ENCODE results near the gene C11orf21.

The C11orf21 gene

DNA sequence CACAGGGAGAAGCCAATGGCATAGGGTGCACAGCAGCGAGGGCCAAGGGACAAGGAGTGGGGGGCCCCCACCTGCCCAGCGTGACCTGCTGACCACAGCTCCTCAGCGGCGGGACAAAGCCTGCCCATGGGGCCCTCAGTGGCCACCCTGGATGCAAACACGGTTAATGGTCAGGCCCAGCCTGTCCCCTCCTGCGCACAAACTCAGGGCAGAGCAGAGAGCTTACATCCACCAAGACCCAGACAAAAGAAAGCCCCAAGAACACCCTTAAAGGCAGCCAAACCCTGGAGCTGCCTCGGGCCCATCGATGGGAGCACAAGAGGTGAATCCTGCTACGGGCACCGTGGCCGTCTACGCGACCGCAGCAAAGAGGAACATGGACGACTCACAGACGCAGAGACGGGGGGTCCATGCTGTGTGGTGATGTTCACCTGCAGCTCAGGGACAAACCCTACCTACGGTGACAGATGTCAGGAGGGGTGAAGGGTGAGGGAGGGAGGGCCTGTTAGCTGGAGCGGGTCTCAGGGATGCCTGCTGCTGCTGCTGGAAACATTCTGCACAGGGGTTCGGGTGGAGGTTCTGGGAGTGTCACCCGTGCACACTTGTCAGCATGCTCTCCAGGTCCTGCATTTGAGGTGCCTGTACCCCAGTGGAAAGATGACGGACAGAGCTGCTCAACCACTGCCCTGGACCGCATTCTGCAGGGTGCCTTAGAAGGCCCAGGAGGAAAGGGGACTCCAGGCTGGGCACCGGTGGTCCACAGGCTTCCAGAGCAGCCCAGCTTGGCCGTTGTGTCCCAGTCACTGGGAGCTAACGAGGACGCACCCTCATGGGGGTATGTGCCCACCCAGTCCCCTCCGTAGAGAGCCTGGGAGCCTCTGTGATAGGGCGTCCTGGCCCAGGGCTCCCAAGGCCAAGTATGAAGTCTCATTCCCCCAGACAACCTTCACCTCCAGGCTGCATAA lies 42.9 kb downstream of the C11orf21 start:
- DNase-seq: no peak

- DNase-seq: no peak
These were observed 44.6 kb downstream of the C11orf21 start for GRCh38 chr11:2256951-2257700.

DNA sequence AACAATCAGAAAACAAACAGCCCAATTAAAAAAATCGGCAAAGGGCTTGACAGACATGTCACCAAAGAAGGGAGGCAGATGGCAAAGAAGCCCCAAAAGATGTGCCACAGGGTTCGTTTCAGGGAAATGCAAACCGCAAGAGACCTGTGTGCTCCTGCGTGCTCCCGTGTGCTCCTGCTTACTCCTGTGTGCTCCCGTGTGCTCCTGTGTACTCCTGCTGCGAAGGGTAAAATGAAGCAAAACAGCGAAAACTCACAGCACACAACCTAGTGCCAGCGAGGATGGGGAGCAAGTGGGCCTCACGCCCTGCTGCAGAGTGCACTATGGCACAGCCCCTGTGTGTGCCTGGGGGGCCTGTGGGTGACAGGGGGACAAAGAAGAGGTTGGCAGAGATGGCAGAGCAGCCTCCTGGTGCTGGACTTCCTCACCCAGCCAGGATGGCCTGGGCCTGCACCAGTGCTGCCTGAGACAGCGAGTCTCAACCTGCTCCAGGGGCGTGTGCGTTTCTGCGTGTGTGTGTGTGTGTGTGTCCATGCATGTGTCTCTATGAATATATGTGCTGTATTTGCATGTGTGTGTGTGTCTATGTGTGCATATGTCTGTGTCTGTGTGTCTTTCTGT lies 45.3 kb downstream of the C11orf21 start:
- no peak for DNase-seq

- DNase-seq: no peak
These were observed 49.7 kb downstream of the C11orf21 start for GRCh38 chr11:2252018-2252417.

DNA sequence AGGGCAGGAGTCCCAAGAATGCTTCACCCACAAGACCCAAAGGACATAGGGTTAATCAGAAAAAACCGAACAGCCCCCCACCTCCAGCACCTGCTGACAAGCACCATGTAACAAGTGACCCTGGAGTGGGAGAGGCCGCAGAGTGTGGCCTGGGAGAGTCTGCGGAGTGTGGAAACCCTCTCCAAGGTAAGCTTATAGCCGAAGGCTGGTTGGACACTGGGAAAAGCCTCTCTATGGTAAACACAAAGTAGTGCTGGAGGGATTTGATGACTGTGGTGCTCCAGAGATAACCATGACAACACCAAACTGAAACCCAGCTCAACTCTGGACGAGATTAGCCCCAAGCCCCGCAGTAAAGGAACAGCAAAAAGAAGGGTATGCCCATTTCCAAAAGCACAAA lies 50.6 kb downstream of the C11orf21 start:
- no peak for DNase-seq

- no peak for DNase-seq
These were observed 51.2 kb downstream of the C11orf21 start for GRCh38 chr11:2250485-2250884.

- no peak for DNase-seq
These were observed 51.7 kb downstream of the C11orf21 start for GRCh38 chr11:2250041-2250440.

DNA sequence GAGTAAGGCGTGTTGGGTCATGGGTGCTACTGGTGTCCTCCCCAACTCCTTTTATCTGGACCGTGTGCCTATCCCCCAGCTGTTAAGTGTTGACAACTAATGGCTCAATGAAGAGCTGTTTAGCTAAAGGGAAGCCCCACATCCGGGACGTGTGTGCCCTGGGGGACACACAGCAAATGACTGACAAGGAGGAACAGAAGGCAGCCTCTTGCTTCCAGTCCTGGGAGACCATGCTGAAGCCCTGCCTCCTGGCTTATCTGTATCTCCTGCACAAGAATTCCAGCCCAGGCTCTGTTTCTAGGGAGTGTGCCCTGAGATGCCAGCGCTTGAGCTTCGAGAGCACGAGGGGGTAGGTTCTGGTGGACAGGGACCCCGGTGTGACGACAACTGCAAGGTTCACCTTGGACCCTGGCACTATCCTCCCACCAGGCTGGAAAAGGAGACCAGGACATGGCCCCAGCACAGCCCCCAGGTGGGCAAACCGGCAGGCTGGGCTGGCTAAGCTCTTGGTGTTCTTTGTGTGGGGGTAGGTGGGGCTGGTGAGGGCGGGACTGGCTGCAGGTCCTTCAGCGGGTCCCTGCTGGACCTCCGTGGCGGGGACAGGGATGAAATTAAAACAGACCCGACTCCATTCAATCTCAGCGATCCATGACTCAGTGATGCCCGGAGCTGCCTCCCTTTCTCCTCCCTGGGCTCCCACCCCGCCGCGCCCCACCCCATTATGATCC lies 52.4 kb downstream of the C11orf21 start:
- no peak for DNase-seq

DNA sequence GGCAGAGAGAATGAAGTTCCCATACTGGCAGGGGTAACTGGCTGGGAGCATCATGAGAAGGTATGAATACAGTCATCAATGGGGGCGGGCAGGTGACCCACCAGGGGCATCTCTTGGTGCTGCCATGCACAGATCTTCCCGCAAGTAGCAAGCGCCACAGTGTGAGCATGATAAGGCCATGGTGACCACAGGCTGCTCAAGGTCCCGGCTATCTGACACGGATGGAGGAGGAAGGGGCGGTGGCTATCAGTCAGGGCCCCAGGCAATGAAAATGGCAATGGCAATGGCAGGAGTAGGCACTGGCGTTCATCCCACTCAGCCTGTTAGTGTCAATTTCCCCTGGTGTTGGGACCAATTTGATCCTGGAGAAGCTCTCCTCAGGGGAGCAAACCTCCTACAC lies 53.0 kb downstream of the C11orf21 start:
- DNase-seq: no peak

GRCh38 chr11:2248242-2248641 lies 53.5 kb downstream of the C11orf21 start:
- no peak for DNase-seq

DNA sequence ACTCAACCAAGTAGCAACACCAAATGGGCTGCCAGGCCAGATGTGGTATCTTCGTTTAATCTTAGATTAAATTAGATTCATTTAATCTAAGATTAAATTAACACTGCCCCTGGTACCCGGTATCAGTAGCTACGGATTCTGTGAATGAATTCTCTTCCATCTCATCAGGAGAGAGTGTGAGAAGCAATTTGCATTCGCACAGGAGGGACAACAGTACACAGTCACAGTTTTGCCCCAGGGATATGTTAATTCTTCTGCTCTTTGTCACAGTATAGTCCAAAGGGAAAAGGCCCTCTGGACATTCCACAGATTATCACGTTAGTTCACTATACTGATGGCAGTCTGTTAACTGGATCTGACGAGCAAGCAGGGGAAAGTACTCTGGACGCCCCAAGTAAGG lies 54.2 kb downstream of the C11orf21 start:
- DNase-seq: no peak

All from CD4-positive, alpha-beta T cell treated with Interleukin-4 for 4 hours (primary cell).